ENCODE measurements around the gene TIMM50.

DNA sequence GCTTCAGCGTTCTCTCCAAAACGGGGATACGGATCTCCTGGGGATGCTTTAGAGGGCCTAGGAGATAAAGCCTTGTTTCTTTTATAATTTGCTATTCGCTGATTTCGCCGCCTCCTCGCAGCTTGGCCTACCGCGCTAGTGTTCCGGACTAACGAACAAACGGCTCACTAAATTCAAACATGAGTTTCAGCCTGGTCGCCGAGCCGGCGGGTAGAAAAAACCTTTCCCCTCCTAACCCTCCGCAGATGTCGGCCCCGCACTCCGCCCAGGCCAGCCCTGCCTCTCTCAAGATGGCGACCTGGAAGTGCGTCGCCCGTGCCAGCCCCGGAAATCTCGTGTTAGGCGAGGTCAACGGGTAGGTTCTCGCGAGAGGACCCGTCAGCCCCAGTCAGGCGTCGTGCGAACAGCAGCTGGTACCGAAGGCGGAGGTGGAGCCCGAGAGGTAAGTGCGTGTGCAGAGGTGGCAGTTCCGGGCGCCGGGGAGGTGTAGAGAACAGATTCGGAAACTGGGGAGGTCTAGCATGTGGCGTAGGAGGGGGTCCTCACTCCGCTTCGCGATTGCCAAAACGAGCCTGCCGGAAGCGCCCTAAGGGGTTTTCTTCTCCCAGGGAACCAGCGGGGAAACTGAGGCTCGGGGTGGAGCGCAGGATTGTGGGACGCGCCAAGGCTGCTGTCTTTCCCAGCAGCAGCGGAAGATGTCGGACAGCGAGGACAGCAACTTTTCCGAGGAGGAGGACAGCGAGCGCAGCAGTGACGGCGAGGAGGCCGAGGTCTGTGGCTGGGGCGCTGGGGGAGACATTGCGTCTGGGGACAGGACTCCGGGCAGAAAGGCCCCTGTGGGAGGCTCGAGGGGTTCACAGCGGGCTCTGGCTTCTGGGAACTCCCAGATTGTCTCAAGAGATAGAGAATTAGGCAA is 35.2 kb upstream of the TIMM50 start, which contains the start of gene SUPT5H:
- TF ChIP-seq, protein P1, sequence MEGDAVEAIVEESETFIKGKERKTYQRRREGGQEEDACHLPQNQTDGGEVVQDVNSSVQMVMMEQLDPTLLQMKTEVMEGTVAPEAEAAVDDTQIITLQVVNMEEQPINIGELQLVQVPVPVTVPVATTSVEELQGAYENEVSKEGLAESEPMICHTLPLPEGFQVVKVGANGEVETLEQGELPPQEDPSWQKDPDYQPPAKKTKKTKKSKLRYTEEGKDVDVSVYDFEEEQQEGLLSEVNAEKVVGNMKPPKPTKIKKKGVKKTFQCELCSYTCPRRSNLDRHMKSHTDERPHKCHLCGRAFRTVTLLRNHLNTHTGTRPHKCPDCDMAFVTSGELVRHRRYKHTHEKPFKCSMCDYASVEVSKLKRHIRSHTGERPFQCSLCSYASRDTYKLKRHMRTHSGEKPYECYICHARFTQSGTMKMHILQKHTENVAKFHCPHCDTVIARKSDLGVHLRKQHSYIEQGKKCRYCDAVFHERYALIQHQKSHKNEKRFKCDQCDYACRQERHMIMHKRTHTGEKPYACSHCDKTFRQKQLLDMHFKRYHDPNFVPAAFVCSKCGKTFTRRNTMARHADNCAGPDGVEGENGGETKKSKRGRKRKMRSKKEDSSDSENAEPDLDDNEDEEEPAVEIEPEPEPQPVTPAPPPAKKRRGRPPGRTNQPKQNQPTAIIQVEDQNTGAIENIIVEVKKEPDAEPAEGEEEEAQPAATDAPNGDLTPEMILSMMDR (IDR thresholded peaks at IDR 0.05), result peak in 1 of 6 experiments; percentile 6
- TF ChIP-seq POLR2A (IDR thresholded peaks at IDR 0.05), result peak; percentile 88 to 96

Data from Peyer's patch (tissue), 4 donors.